ENCODE data around the gene HLA-DMA. TPM values are rescaled to one million over a fixed set of nuclear protein-coding genes. Genes with fewer than 3 reads are reported as not detected.

Gene HLA-DMA
- polyA plus RNA-seq, 1 experiment, result 7.1 TPM

DNA sequence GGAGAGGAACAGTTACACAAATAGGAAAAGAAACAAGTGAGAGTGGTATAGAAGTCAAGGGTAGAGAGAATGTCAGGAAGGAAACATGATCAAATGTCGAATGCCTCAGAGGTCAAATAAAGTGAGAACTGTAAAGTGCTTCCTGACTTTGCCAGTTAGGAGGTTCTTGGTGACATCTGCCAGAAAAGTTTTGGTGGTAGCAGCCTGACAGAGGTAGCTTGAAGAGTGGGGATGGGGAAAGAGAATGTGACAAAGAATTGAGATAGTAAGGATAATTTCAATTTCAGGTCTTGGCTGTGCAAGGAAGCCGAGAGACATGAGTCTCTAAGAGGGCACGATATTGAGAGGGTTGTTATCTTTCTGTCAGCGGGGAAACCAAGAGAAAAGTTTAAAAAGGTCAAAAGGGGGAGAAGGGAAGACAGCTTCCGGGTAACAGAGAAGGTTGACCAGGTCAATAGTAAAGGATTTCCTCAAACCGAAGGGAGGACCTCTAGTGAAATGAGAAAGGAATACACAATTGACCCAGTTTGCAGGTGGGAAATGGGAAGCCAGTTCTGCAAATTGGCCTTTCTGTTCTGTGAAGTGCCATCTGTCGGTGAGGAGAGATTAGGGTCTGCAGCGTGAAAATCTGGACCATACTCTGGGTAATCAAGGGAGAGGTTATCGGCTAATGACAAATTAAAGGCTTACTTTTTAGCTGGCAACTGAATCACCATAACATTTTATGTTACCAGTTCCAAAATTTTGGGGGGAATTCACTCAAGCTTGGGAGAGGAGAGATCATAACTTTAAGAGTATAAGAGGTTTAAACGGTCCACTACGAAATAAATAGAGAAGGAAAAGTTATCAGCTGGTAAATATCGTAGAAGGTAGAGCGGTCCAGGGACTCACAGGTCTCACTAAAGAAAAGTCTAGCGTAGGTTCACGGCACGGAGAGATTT, 14.5 kb upstream of the HLA-DMA start:
- ChIA-PET CTCF (interaction anchor here (0.6 to 4.2 kb wide), 11 partner anchors 13 to 281 kb away, joined by 3 to 72 read pairs (median 11); partner anchors contain the start of genes HLA-DMA and TAP2), POLR2A (interaction anchor here (5.9 to 8.3 kb wide), 2 partner anchors 14 to 73 kb away, joined by 63 to 199 read pairs; no protein-coding TSS in a partner anchor)
- H3K9me3 ChIP-seq (ENCODE audit: control insufficient read depth, insufficient read depth, low read length), result peaks cover under 1% of the 10 kb centered on the region; the same call in 1 of the 2 replicates
- DNase-seq (ENCODE audit: low read depth, low spot score), result no peak
- peak overlapping the region; percentile 100 for H3K27ac ChIP-seq (ENCODE audit: low read depth, low read length)
- no peaks in the 10 kb centered on the region for H3K27me3 ChIP-seq (ENCODE audit: control insufficient read depth, insufficient read depth, low read length)
- TF ChIP-seq CTCF (IDR thresholded peaks at IDR 0.05; ENCODE audit: low read depth, low read length), result peak; percentile 59
- peak overlapping the region; percentile 85 for H3K4me3 ChIP-seq (ENCODE audit: low read depth, low read length)

DNA sequence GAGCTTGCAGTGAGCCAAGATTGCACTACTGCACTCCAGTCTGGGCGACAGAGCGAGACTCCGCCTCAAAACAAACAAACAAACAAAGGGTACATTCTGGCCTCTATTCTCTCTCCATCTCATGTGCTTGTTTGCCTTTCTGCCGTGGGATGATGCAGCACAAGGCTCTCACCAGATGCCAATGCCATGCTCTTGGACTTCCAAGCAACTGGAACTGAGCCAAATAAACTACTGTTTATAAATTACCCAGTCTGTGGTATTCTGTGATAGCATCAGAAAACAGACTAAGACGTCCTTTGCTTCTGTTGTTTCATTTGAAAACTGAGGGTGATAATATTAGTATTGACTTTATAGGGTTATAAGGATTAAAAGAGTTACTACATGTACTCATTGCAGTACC, 11.9 kb upstream of the HLA-DMA start:
- ChIA-PET CTCF (interaction anchor here (1.5 to 4.5 kb wide), 5 partner anchors 11 to 79 kb away, joined by 4 to 72 read pairs (median 56); partner anchors contain the start of gene HLA-DMA), POLR2A (interaction anchor here (2.4 kb wide), 1 partner anchor 7 kb away, joined by 11 read pairs; no protein-coding TSS in a partner anchor)
- Histone ChIP-seq H3K9me3 (ENCODE audit: control insufficient read depth, insufficient read depth, low read length) (no peaks in the 10 kb centered on the region; the same call in 1 of the 2 replicates), H3K27ac (ENCODE audit: low read depth, low read length) (no peak overlapping the region), H3K4me3 (ENCODE audit: low read depth, low read length) (no peak overlapping the region), H3K27me3 (ENCODE audit: control insufficient read depth, insufficient read depth, low read length) (no peaks in the 10 kb centered on the region)
- DNase-seq (ENCODE audit: low read depth, low spot score), result no peak
- no peak for TF ChIP-seq CTCF (IDR thresholded peaks at IDR 0.05; ENCODE audit: low read depth, low read length)

- CTCF ChIA-PET, result interaction anchor here (1.0 to 4.5 kb wide), 5 partner anchors 10 to 125 kb away, joined by 4 to 57 read pairs (median 11); partner anchors contain the start of genes HLA-DMA and TAP2
- POLR2A ChIA-PET, result interaction anchor here (2.4 kb wide), 1 partner anchor 8 kb away, joined by 11 read pairs; no protein-coding TSS in a partner anchor
- Histone ChIP-seq H3K4me3 (ENCODE audit: low read depth, low read length) (no peak overlapping the region), H3K27me3 (ENCODE audit: control insufficient read depth, insufficient read depth, low read length) (no peaks in the 10 kb centered on the region), H3K9me3 (ENCODE audit: control insufficient read depth, insufficient read depth, low read length) (no peaks in the 10 kb centered on the region), H3K27ac (ENCODE audit: low read depth, low read length) (no peak overlapping the region)
- DNase-seq (ENCODE audit: low read depth, low spot score), result no peak
- no peak for TF ChIP-seq CTCF (IDR thresholded peaks at IDR 0.05; ENCODE audit: low read depth, low read length)
These were observed 11.0 kb upstream of the HLA-DMA start for GRCh38 chr6:32963866-32964265.

DNA sequence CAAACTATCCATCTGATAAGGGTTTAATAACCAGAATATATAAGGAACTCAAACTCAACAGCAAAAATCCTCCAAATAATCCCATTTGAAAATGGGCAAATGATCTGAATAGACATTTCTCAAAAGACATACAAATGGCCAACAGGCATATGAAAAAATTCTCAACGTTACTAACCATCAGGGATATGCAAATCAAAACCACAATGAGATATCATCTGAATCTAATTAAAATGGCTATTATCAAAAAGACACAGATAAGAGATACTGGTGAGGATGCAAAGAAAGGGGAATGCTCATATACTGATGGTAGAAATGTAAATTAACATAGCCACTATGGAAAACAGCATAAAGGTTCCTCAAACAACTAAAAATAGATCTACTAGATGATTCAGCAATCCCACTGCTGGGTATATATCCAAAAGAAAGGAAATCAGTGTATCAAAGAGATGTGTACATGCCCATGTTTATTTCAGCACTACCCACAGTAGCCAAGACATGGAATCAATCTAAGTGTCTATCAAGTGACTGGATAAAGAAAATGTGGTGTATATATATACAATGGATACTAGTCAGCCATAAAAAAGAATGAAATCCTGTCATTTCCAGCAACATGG, 9.4 kb upstream of the HLA-DMA start:
- no peak for DNase-seq (ENCODE audit: low read depth, low spot score)
- no peak overlapping the region for H3K4me3 ChIP-seq (ENCODE audit: low read depth, low read length)
- ChIA-PET CTCF (interaction anchor here (1.0 to 4.5 kb wide), 5 partner anchors 8 to 94 kb away, joined by 4 to 57 read pairs (median 11); partner anchors contain the start of gene HLA-DMA), POLR2A (interaction anchor here (0.6 to 2.4 kb wide), 2 partner anchors 10 kb away, joined by 3 to 11 read pairs; no protein-coding TSS in a partner anchor)
- no peak overlapping the region for H3K27ac ChIP-seq (ENCODE audit: low read depth, low read length)
- TF ChIP-seq CTCF (IDR thresholded peaks at IDR 0.05; ENCODE audit: low read depth, low read length), result no peak
- H3K27me3 ChIP-seq (ENCODE audit: control insufficient read depth, insufficient read depth, low read length), result no peaks in the 10 kb centered on the region
- H3K9me3 ChIP-seq (ENCODE audit: control insufficient read depth, insufficient read depth, low read length), result no peaks in the 10 kb centered on the region

Measured in AG04450 (cell line).